Activated T-cell treated with anti-CD3 and anti-CD28 coated beads for 1 hour (primary cell): Measurements from ENCODE around the gene NEK2.
"Not testable (repeated sequence)": the region's sequence is repeated elsewhere in the genome, so short reads cannot be mapped to it uniquely, and the experiment has no call there.

Source experiments
- DNase-seq: peaks from one replicate; pipeline ENCODE4 v3.0.0-alpha.2; 2020; ENCODE audit warnings: low read depth

NEK2 gene

GRCh38 chr1:211650904-211651303 is 24.5 kb downstream of the NEK2 start:
- DNase-seq: no peak

GRCh38 chr1:211648980-211649934 is 26.2 kb downstream of the NEK2 start:
- no peak for DNase-seq

GRCh38 chr1:211648336-211648735 is 27.1 kb downstream of the NEK2 start:
- DNase-seq: no peak

GRCh38 chr1:211647711-211648121 is 27.7 kb downstream of the NEK2 start:
- DNase-seq: no peak

GRCh38 chr1:211646566-211646965 is 28.9 kb downstream of the NEK2 start:
- no peak for DNase-seq

- DNase-seq: not testable (repeated sequence)
Measured at GRCh38 chr1:211645601-211646000, 29.8 kb downstream of the NEK2 start.

- DNase-seq: no peak
Measured at GRCh38 chr1:211644653-211645052, 30.8 kb downstream of the NEK2 start.

- DNase-seq: no peak
Measured at GRCh38 chr1:211643324-211644212, 31.9 kb downstream of the NEK2 start.

- DNase-seq: no peak
Measured at GRCh38 chr1:211642870-211643269, 32.6 kb downstream of the NEK2 start.

GRCh38 chr1:211641942-211642341 is 33.5 kb downstream of the NEK2 start:
- DNase-seq: no peak

GRCh38 chr1:211641044-211641800 is 34.2 kb downstream of the NEK2 start:
- DNase-seq: no peak

- no peak for DNase-seq
Measured at GRCh38 chr1:211640301-211640630, 35.2 kb downstream of the NEK2 start.

GRCh38 chr1:211639475-211640300 is 35.7 kb downstream of the NEK2 start:
- no peak for DNase-seq

- no peak for DNase-seq
Measured at GRCh38 chr1:211638689-211639101, 36.7 kb downstream of the NEK2 start.

- DNase-seq: no peak
Measured at GRCh38 chr1:211638246-211638645, 37.2 kb downstream of the NEK2 start.

- DNase-seq: no peak
Measured at GRCh38 chr1:211637066-211637465, 38.4 kb downstream of the NEK2 start.

- DNase-seq: not testable (repeated sequence)
Measured at GRCh38 chr1:211636575-211637029, 38.8 kb downstream of the NEK2 start.

GRCh38 chr1:211635597-211636205 is 39.7 kb downstream of the NEK2 start:
- no peak for DNase-seq

- no peak for DNase-seq
Measured at GRCh38 chr1:211634931-211635330, 40.5 kb downstream of the NEK2 start.

GRCh38 chr1:211634461-211634860 is 41.0 kb downstream of the NEK2 start:
- no peak for DNase-seq

GRCh38 chr1:211633524-211633846 is 41.9 kb downstream of the NEK2 start:
- DNase-seq: no peak
